ENCODE results near the gene PTGES3L. TPM values are rescaled to one million over a fixed set of nuclear protein-coding genes. Genes with fewer than 3 reads are reported as not detected.

The PTGES3L gene
- total RNA-seq, 1 experiment from 2014 or later: 1.7 TPM

DNA sequence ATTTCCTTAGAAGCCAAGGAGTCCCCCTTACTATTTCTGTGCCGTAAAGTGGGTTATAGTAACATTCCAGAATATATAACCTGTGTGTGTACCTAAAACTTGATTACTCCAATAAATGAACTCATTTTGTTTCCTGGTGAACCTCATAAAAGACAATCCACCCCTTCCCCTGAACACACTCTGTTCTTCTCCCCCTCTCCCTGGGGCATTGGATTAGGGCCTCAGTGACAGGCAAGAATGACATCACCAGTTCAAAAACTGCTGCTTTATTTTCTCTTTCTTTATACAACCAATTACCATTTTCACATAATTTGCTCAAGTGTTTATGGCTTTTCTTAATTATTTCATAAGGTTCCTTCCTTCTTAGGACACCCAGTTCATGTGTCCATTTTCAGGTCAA is 33.1 kb downstream of the PTGES3L start:
- Histone ChIP-seq H4K20me1 (ENCODE audit: insufficient read depth) (no peaks in the 10 kb centered on the region), H3K27ac (ENCODE audit: low read depth, low read length) (no peak overlapping the region), H3K36me3 (ENCODE audit: control insufficient read depth in 1 of 2, insufficient read depth in 2 of 2, low read length in 2 of 2) (peaks cover 7 to 20% of the 10 kb centered on the region in 2 experiments; a peak in 2 of 4 replicates), H3K4me3 (replicated peaks in 1 of 2; ENCODE audit: low read depth in 1 of 2, low read length in 2 of 2) (no peak overlapping the region), H2AFZ (ENCODE audit: low read depth, low read length, poor library complexity, severe bottlenecking) (no peak overlapping the region), H3K4me2 (ENCODE audit: low read length) (no peak overlapping the region), H3K4me1 (ENCODE audit: control insufficient read depth in 1 of 2, insufficient read depth in 2 of 2, low read length in 2 of 2) (no peaks in the 10 kb centered on the region; a peak in 1 of 4 replicates), H3K9ac (ENCODE audit: low read length) (no peak overlapping the region), H3K27me3 (ENCODE audit: insufficient read depth, low read length) (no peaks in the 10 kb centered on the region), H3K9me3 (ENCODE audit: control insufficient read depth in 1 of 2, insufficient read depth in 1 of 2, low read depth in 1 of 2, low read length in 2 of 2) (no peaks in the 10 kb centered on the region), H3K9me2 (ENCODE audit: insufficient read depth) (no peaks in the 10 kb centered on the region), H3K79me2 (ENCODE audit: insufficient read depth, low read length) (no peaks in the 10 kb centered on the region)
- CTCF ChIA-PET: no interaction called here
- no peak for ATAC-seq
- intact Hi-C loops (cut with micrococcal nuclease): no loop called here
- RAD21 ChIA-PET (ENCODE audit: low non-redundant PET in 1 of 2, low total read pairs in 2 of 2, uncharacterized antibody in 2 of 2, unreplicated experiment in 2 of 2): no interaction called here
- TF ChIP-seq, protein P1, sequence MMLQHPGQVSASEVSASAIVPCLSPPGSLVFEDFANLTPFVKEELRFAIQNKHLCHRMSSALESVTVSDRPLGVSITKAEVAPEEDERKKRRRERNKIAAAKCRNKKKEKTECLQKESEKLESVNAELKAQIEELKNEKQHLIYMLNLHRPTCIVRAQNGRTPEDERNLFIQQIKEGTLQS (IDR thresholded peaks at IDR 0.05): no peak
- TF ChIP-seq SRF (IDR thresholded peaks at IDR 0.05; ENCODE audit: low read depth): no peak
- TF ChIP-seq YY1 (IDR thresholded peaks at IDR 0.05; ENCODE audit: extremely low read depth, insufficient replicate concordance, low read depth, low read length): no peak
- no peak for TF ChIP-seq ZNF274 (IDR thresholded peaks at IDR 0.05; ENCODE audit: low read depth, low read length)
- TF ChIP-seq, protein P2, sequence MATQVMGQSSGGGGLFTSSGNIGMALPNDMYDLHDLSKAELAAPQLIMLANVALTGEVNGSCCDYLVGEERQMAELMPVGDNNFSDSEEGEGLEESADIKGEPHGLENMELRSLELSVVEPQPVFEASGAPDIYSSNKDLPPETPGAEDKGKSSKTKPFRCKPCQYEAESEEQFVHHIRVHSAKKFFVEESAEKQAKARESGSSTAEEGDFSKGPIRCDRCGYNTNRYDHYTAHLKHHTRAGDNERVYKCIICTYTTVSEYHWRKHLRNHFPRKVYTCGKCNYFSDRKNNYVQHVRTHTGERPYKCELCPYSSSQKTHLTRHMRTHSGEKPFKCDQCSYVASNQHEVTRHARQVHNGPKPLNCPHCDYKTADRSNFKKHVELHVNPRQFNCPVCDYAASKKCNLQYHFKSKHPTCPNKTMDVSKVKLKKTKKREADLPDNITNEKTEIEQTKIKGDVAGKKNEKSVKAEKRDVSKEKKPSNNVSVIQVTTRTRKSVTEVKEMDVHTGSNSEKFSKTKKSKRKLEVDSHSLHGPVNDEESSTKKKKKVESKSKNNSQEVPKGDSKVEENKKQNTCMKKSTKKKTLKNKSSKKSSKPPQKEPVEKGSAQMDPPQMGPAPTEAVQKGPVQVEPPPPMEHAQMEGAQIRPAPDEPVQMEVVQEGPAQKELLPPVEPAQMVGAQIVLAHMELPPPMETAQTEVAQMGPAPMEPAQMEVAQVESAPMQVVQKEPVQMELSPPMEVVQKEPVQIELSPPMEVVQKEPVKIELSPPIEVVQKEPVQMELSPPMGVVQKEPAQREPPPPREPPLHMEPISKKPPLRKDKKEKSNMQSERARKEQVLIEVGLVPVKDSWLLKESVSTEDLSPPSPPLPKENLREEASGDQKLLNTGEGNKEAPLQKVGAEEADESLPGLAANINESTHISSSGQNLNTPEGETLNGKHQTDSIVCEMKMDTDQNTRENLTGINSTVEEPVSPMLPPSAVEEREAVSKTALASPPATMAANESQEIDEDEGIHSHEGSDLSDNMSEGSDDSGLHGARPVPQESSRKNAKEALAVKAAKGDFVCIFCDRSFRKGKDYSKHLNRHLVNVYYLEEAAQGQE (IDR thresholded peaks at IDR 0.05; ENCODE audit: low read depth): no peak
- TF ChIP-seq CTCF (IDR thresholded peaks at IDR 0.05 in 2 of 3, conservative IDR thresholded peaks at IDR 0.05 in 1 of 3; ENCODE audit: borderline replicate concordance in 1 of 3, insufficient read depth in 1 of 3, low read depth in 2 of 3, low read length in 2 of 3): no peak
- BruUV-seq (replicated peaks): no TSS peak
- POLR2A ChIA-PET: interaction anchor here (0.7 kb wide), 1 partner anchor 51 kb away, joined by 3 read pairs; the partner anchor contains the start of gene RPL27
- DNase-seq (ENCODE audit: low read depth, low spot score): no peak

All from HCT116 (cell line).